ENCODE results near the gene SMCO4. TPM values are rescaled to one million over a fixed set of nuclear protein-coding genes. Genes with fewer than 3 reads are reported as not detected.

The SMCO4 gene
- total and polyA plus RNA-seq, 2 of the 8 experiments (the other 6 are each of a cell fraction or from before 2014, with no cell fraction given): 33.2 to 53.9 TPM

DNA sequence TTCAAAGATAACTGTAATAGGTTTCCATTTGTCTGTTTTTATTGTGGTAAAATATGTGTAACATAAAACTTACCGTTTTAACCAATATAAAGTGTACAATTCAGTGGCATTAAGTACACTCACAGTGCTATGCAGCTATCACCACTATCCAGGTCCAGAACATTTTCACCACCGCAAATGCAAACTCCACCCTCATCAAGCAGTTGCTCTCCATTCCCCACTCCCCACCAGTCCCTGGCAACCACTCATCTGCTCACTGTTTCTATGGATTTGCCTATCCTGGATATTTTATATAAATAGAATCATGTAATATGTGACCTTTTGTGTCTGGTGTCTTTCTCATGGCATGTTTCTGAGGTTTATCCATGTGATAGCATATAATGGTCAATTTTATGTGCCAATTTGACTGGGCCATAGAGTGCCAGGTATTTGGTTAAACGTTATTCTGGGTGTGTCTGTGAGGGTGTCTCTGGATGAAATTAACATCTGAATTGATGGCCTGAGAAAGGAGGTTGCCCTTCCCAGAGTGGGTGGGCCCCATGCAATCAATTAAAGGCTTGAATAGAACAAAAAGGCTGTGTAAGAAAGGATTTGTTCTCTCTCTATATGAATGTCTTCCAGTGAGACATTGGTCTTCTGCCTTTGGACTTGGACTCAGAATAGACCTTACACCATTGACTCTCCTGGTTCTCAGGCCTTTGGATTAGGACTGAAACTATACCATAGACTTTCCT is 17.2 kb upstream of the SMCO4 start:
- no peak for TF ChIP-seq TCF12 (IDR thresholded peaks at IDR 0.05; ENCODE audit: low read depth, low read length)
- no peak for TF ChIP-seq KDM5A (IDR thresholded peaks at IDR 0.05; ENCODE audit: low read length)
- TF ChIP-seq EZH2 (IDR thresholded peaks at IDR 0.05; ENCODE audit: low read depth, low read length, severe bottlenecking): no peak
- no peak for TF ChIP-seq JUN (IDR thresholded peaks at IDR 0.05; ENCODE audit: low read depth, low read length)
- no peak for TF ChIP-seq HDAC2 (IDR thresholded peaks at IDR 0.05; ENCODE audit: borderline replicate concordance in 1 of 2, low read depth in 2 of 2, low read length in 2 of 2)
- TF ChIP-seq RBBP5 (IDR thresholded peaks at IDR 0.05; ENCODE audit: borderline replicate concordance, low read depth, low read length): no peak
- ChIA-PET CTCF (ENCODE audit: partially characterized antibody) (interaction anchor here (0.9 kb wide), 1 partner anchor 324 kb away, joined by 3 read pairs; no protein-coding TSS in a partner anchor), POLR2A (ENCODE audit: partially characterized antibody) (no interaction called here)
- H4K91ac ChIP-seq (replicated peaks; ENCODE audit: insufficient read length, low read length): no peak overlapping the region
- no peak overlapping the region for H3K14ac ChIP-seq (ENCODE audit: insufficient read length)
- no peak overlapping the region for H2AK5ac ChIP-seq (ENCODE audit: low read depth, low read length)
- H2AFZ ChIP-seq (ENCODE audit: low read length): no peak overlapping the region; the same call in 1 of the 2 replicates
- H3K79me1 ChIP-seq (ENCODE audit: low read depth, low read length): no peaks in the 10 kb centered on the region
- no peak overlapping the region for H2BK12ac ChIP-seq (ENCODE audit: low read depth, low read length)
- H3K4me2 ChIP-seq (ENCODE audit: insufficient read depth in 1 of 2, low read depth in 2 of 2, low read length in 2 of 2): peak overlapping the region in 1 of 2 experiments; percentile 4; a peak in 1 of 4 replicates
- WGBS, 2 experiments (ENCODE audit: extremely low coverage in 1 of 2, insufficient coverage in 1 of 2, insufficient read length in 1 of 2, insufficient replicate concordance in 2 of 2, low coverage in 1 of 2, low lambda C conversion rate in 2 of 2, missing lambda C conversion rate in 1 of 2): 67% methylated on average over 3 of the region's 3 CpGs; no CpG with 5 or more reads in 1 of the 2 experiments
- 0 out of 2 replicates have a peak overlapping the region, but pooled peaks have one; percentile 9 for H3K18ac ChIP-seq (ENCODE audit: extremely low read depth, low read length)
- peaks cover 0 to 7% (median 3%) of the 10 kb centered on the region in 4 experiments; a peak in 3 of 7 replicates for H3K4me1 ChIP-seq (replicated peaks in 1 of 4; ENCODE audit: control insufficient read depth in 3 of 4, insufficient read depth in 4 of 4, low read length in 3 of 4)
- H3K4ac ChIP-seq (replicated peaks; ENCODE audit: insufficient read length, low read depth, low read length): no peak overlapping the region
- H3K27ac ChIP-seq (ENCODE audit: low read depth, low read length): no peak overlapping the region
- no peak overlapping the region for H4K8ac ChIP-seq (ENCODE audit: extremely low read depth, insufficient read depth, low read length)
- no peak overlapping the region for H2BK15ac ChIP-seq (ENCODE audit: low read length)
- no peaks in the 10 kb centered on the region for H3K9me3 ChIP-seq (ENCODE audit: insufficient read depth in 2 of 2, low read depth in 1 of 2, low read length in 1 of 2)
- DNase-seq (ENCODE audit: low read depth in 1 of 2, low spot score in 2 of 2) (no peak), FAIRE-seq (no peak)
- H2BK5ac ChIP-seq (ENCODE audit: low read depth, low read length): no peak overlapping the region
- H3K79me2 ChIP-seq (ENCODE audit: control insufficient read depth in 1 of 2, insufficient read depth in 2 of 2, low read length in 2 of 2): no peaks in the 10 kb centered on the region
- H3K23ac ChIP-seq (ENCODE audit: insufficient read length): no peak overlapping the region
- no peak overlapping the region for H2BK20ac ChIP-seq (ENCODE audit: low read length)
- no peak overlapping the region for H3K56ac ChIP-seq (replicated peaks; ENCODE audit: insufficient read length, low read depth, low read length)
- H2BK120ac ChIP-seq (replicated peaks; ENCODE audit: low read depth, low read length): no peak overlapping the region
- H3K27me3 ChIP-seq (replicated peaks in 1 of 4; ENCODE audit: control insufficient read depth in 3 of 4, extremely low read depth in 1 of 4, insufficient read depth in 3 of 4, low read length in 3 of 4): peaks cover 0 to 3% (median 0%) of the 10 kb centered on the region in 4 experiments; a peak in 1 of 7 replicates
- no peaks in the 10 kb centered on the region for H3K23me2 ChIP-seq (ENCODE audit: low read depth, low read length)
- H4K5ac ChIP-seq (ENCODE audit: insufficient read length, low read depth, low read length): no peak overlapping the region
- no peaks in the 10 kb centered on the region for H3K36me3 ChIP-seq (ENCODE audit: control insufficient read depth in 2 of 4, insufficient read depth in 4 of 4, low read length in 3 of 4)
- H3K4me3 ChIP-seq (ENCODE audit: extremely low read depth in 1 of 4, insufficient read depth in 2 of 4, low read depth in 3 of 4, low read length in 4 of 4): no peak overlapping the region
- H3K9ac ChIP-seq (replicated peaks in 1 of 4; ENCODE audit: extremely low read depth in 1 of 4, low read depth in 3 of 4, low read length in 3 of 4): no peak overlapping the region
- H4K20me1 ChIP-seq (replicated peaks in 1 of 2; ENCODE audit: control insufficient read depth in 1 of 2, insufficient read depth in 2 of 2, low read length in 2 of 2): no peaks in the 10 kb centered on the region
